SK-N-SH (cell line): ENCODE data around the gene CHRNB2. TPM values are rescaled to one million over a fixed set of nuclear protein-coding genes. Genes with fewer than 3 reads are reported as not detected.
A peak's percentile ranks its signal among the peaks of the same experiment; 100 is the strongest.

Source experiments
- CTCF ChIA-PET: fragments of 300-600, 350-600 bp; formaldehyde crosslinking; extraction: SDS; loops from one replicate; lab custom pipeline; 2021; lab: Yijun Ruan, JAX
- POLR2A ChIA-PET: fragments of 350-600 bp; sonication (Branson Sonifier 250); formaldehyde crosslinking; extraction: SDS; loops from one replicate; lab custom pipeline; 2020; ENCODE audit warnings: antibody characterized with exemption, inconsistent platforms; lab: Yijun Ruan, JAX
- DNase-seq: peaks from one replicate; pipeline ENCODE4 v3.0.0; 2012
- H2AFZ ChIP-seq: fragments of 200-600 bp; sonication (generic); 2 replicates; pipeline ENCODE4 v1.8.1; 2016; ENCODE audit warnings: antibody characterized with exemption, mild to moderate bottlenecking, low read depth
- H3F3A ChIP-seq: fragments of 200-600 bp; sonication (generic); replicated peaks from 2 replicates; pipeline ENCODE3; 2016; ENCODE audit warnings: antibody characterized with exemption, mild to moderate bottlenecking; ENCODE audit not compliant: insufficient read depth
- H3K27ac ChIP-seq, 2 experiments: fragments of 200-500 bp in 1 of 2; fragments of 200-600 bp in 1 of 2; sonication (Bioruptor generic) in 1 of 2; sonication (generic), shearing (Covaris generic) in 1 of 2; 2 replicates each; pipeline versions ENCODE4 v1.5.1 to v1.6.1; 2014 to 2016; ENCODE audit warnings: low read depth in 2 of 2, inconsistent platforms in 1 of 2, low read length in 1 of 2, mild to moderate bottlenecking in 1 of 2, mixed read lengths in 1 of 2
- H3K27me3 ChIP-seq: fragments of 200-600 bp; sonication (generic), shearing (Covaris generic); 2 replicates; pipeline ENCODE4 v1.6.1; 2016; ENCODE audit warnings: mixed run types; ENCODE audit not compliant: insufficient read depth
- H3K36me3 ChIP-seq, 2 experiments: fragments of 200-500 bp in 1 of 2; fragments of 200-600 bp in 1 of 2; sonication (Bioruptor generic) in 1 of 2; sonication (generic) in 1 of 2; replicated peaks in 1 of 2; 2 replicates each; pipeline versions ENCODE3 to v1.5.1; 2014 to 2016; ENCODE audit warnings: low read length in 1 of 2, mild to moderate bottlenecking in 1 of 2; ENCODE audit not compliant: insufficient read depth in 2 of 2, control insufficient read depth in 1 of 2
- H3K4me1 ChIP-seq, 2 experiments: fragments of 200-500 bp in 1 of 2; fragments of 200-600 bp in 1 of 2; sonication (Bioruptor generic) in 1 of 2; sonication (generic), shearing (Covaris generic) in 1 of 2; 2 replicates each; pipeline versions ENCODE4 v1.5.1 to v1.6.1; 2014 to 2016; ENCODE audit warnings: low read depth in 1 of 2, low read length in 1 of 2, mixed run types in 1 of 2; ENCODE audit not compliant: insufficient read depth in 2 of 2, control insufficient read depth in 1 of 2
- H3K4me2 ChIP-seq: fragments of 200-600 bp; sonication (generic), shearing (Covaris generic); 2 replicates; pipeline ENCODE4 v1.6.1; 2017; ENCODE audit warnings: mixed run types
- H3K4me3 ChIP-seq, 2 experiments: fragments of 200-500 bp in 1 of 2; fragments of 200-600 bp in 1 of 2; sonication (Bioruptor generic) in 1 of 2; sonication (generic), shearing (Covaris generic) in 1 of 2; 2 replicates each; pipeline versions ENCODE4 v1.5.1 to v1.8.1; 2014 to 2016; ENCODE audit warnings: low read depth in 2 of 2, inconsistent platforms in 1 of 2, low read length in 1 of 2, mild to moderate bottlenecking in 1 of 2, mixed read lengths in 1 of 2, moderate library complexity in 1 of 2
- H3K79me2 ChIP-seq: fragments of 200-600 bp; sonication (generic); 2 replicates; pipeline ENCODE4 v1.8.1; 2017; ENCODE audit warnings: mild to moderate bottlenecking; ENCODE audit not compliant: insufficient read depth
- H3K9ac ChIP-seq: fragments of 200-600 bp; sonication (generic); 2 replicates; pipeline ENCODE4 v1.6.1; 2017; ENCODE audit warnings: mixed run types
- H3K9me2 ChIP-seq: fragments of 200-600 bp; sonication (generic); 2 replicates; pipeline ENCODE4 v1.6.1; 2017; ENCODE audit warnings: mixed run types
- H3K9me3 ChIP-seq: fragments of 200-600 bp; sonication (generic); 2 replicates; pipeline ENCODE4 v1.6.1; 2017; ENCODE audit warnings: mixed run types, mild to moderate bottlenecking, moderate library complexity
- H4K20me1 ChIP-seq: fragments of 200-600 bp; sonication (generic); 2 replicates; pipeline ENCODE4 v1.6.1; 2017; ENCODE audit warnings: mild to moderate bottlenecking, mixed run types; ENCODE audit not compliant: insufficient read depth
- CHD2 ChIP-seq: fragments of 150-350 bp; IDR thresholded peaks from 2 replicates; pipeline ENCODE4 v1.6.1; 2018; ENCODE audit warnings: low read length; ENCODE audit not compliant: partially characterized antibody
- ELF1 ChIP-seq: IDR thresholded peaks from 2 replicates; pipeline ENCODE4 v1.4.0; 2012
- EP300 ChIP-seq, 2 experiments: IDR thresholded peaks; 2 replicates each; pipeline versions ENCODE4 v1.4.0 to v1.6.1; 2012; ENCODE audit warnings: borderline replicate concordance in 1 of 2, low read depth in 1 of 2, low read length in 1 of 2
- FOXM1 ChIP-seq: IDR thresholded peaks from 2 replicates; pipeline ENCODE4 v1.4.0; 2012; ENCODE audit warnings: low read depth, mild to moderate bottlenecking
- GATA2 ChIP-seq: sonication (generic); formaldehyde crosslinking; IDR thresholded peaks from 2 replicates; pipeline ENCODE4 v1.5.0; 2020; ENCODE audit warnings: mild to moderate bottlenecking, missing genetic modification reagents
- MAX ChIP-seq: IDR thresholded peaks from 2 replicates; pipeline ENCODE4 v1.4.0; 2012; ENCODE audit warnings: low read depth
- MEF2A ChIP-seq: IDR thresholded peaks from 2 replicates; pipeline ENCODE4 v1.4.0; 2012; ENCODE audit warnings: low read depth, borderline replicate concordance
- MXI1 ChIP-seq: IDR thresholded peaks from 2 replicates; pipeline ENCODE4 v1.6.1; 2012; ENCODE audit warnings: mild to moderate bottlenecking, low read depth, low read length, improper control_type of control experiment
- NFIC ChIP-seq: IDR thresholded peaks from 2 replicates; pipeline ENCODE4 v1.4.0; 2012; ENCODE audit warnings: borderline replicate concordance
- RAD21 ChIP-seq: IDR thresholded peaks from 2 replicates; pipeline ENCODE4 v1.6.1; 2012; ENCODE audit warnings: mild to moderate bottlenecking, low read length
- RFX5 ChIP-seq: IDR thresholded peaks from 2 replicates; pipeline ENCODE4 v1.6.1; 2012; ENCODE audit warnings: mild to moderate bottlenecking, improper control_type of control experiment, low read length
- SIN3A ChIP-seq: IDR thresholded peaks from 2 replicates; pipeline ENCODE4 v1.6.1; 2012; ENCODE audit warnings: low read depth, mild to moderate bottlenecking, low read length, moderate library complexity, borderline replicate concordance
- YY1 ChIP-seq: IDR thresholded peaks from 2 replicates; pipeline ENCODE4 v1.4.0; 2012; ENCODE audit warnings: low read depth, mild to moderate bottlenecking
- WGBS: methylation state at CpG from one replicate; pipeline ENCODE4 v1.1.6; 2017; ENCODE audit warnings: low lambda C conversion rate; 5-methylcytosine and 5-hydroxymethylcytosine counted together
- polyA plus RNA-seq, 3 experiments: library from polyadenylated mRNA; depleted of rRNA; stranded (reverse); fragments of >200 nt; gene quantifications; 2 replicates each; pipeline ENCODE4 v1.2.3, GENCODE V29; 2012

The CHRNB2 gene
- polyA plus RNA-seq, 1 of the 3 experiments (the other 2 are of a cell fraction): 0.64 TPM

- Histone ChIP-seq H3K4me2 (no peak overlapping the region), H3K4me1 (peaks cover 0 to 32% of the 10 kb centered on the region in 2 experiments; a peak in 2 of 4 replicates), H3F3A (no peaks in the 10 kb centered on the region), H3K79me2 (no peaks in the 10 kb centered on the region), H3K36me3 (peaks cover 0 to 9% of the 10 kb centered on the region in 2 experiments), H3K4me3 (no peak overlapping the region), H4K20me1 (no peaks in the 10 kb centered on the region), H3K27me3 (no peaks in the 10 kb centered on the region; the same call in 1 of the 2 replicates), H2AFZ (no peak overlapping the region), H3K9me2 (no peaks in the 10 kb centered on the region), H3K27ac (no peak overlapping the region), H3K9ac (no peak overlapping the region), H3K9me3 (no peaks in the 10 kb centered on the region)
- no peak for DNase-seq
- CTCF ChIA-PET: interaction anchor here (0.8 to 5.9 kb wide), 5 partner anchors 12 to 426 kb away, joined by 3 to 41 read pairs (median 3); no protein-coding TSS in a partner anchor
- POLR2A ChIA-PET: no interaction called here
- TF ChIP-seq RFX5 (peak; percentile 89), YY1 (no peak), NFIC (no peak)
- WGBS: 93% methylated on average over 6 of the region's 10 CpGs
These were observed 5.0 kb downstream of the CHRNB2 start for GRCh38 chr1:154572468-154573167.

- Histone ChIP-seq H3K9me2 (no peaks in the 10 kb centered on the region), H3K4me2 (no peak overlapping the region), H3K9me3 (no peaks in the 10 kb centered on the region), H3K79me2 (no peaks in the 10 kb centered on the region), H3K36me3 (peaks cover 0 to 14% of the 10 kb centered on the region in 2 experiments), H2AFZ (no peak overlapping the region), H3K27me3 (no peaks in the 10 kb centered on the region), H4K20me1 (no peaks in the 10 kb centered on the region), H3K9ac (no peak overlapping the region), H3F3A (no peaks in the 10 kb centered on the region), H3K4me1 (peaks cover 0 to 37% of the 10 kb centered on the region in 2 experiments; a peak in 2 of 4 replicates), H3K27ac (no peak overlapping the region), H3K4me3 (no peak overlapping the region)
- CTCF ChIA-PET: interaction anchor here (0.8 to 5.9 kb wide), 4 partner anchors 12 to 426 kb away, joined by 3 to 41 read pairs (median 4); no protein-coding TSS in a partner anchor
- WGBS: 82% methylated on average over 2 of the region's 3 CpGs
- POLR2A ChIA-PET: no interaction called here
- DNase-seq: no peak
- TF ChIP-seq MEF2A (no peak), FOXM1 (no peak), SIN3A (no peak), ELF1 (no peak), RAD21 (no peak), RFX5 (no peak)
These were observed 5.6 kb downstream of the CHRNB2 start for GRCh38 chr1:154573168-154573510.

GRCh38 chr1:154574716-154575115, 7.1 kb downstream of the CHRNB2 start:
- CTCF ChIA-PET: interaction anchor here (0.9 to 5.9 kb wide), 7 partner anchors 14 to 442 kb away, joined by 3 to 41 read pairs (median 5); no protein-coding TSS in a partner anchor
- Histone ChIP-seq H3K4me2 (no peak overlapping the region), H3K4me1 (peaks cover 0 to 34% of the 10 kb centered on the region in 2 experiments; a peak in 2 of 4 replicates), H3K79me2 (no peaks in the 10 kb centered on the region), H3K27me3 (no peaks in the 10 kb centered on the region), H3K4me3 (no peak overlapping the region), H4K20me1 (no peaks in the 10 kb centered on the region), H3K9me3 (no peaks in the 10 kb centered on the region), H3K36me3 (peaks cover 6 to 30% of the 10 kb centered on the region in 2 experiments), H3F3A (no peaks in the 10 kb centered on the region), H3K9me2 (no peaks in the 10 kb centered on the region), H2AFZ (no peak overlapping the region), H3K9ac (no peak overlapping the region), H3K27ac (peak overlapping the region in 1 of 2 experiments; percentile 62; a peak in 2 of 4 replicates)
- POLR2A ChIA-PET: no interaction called here
- peak; percentile 81 for DNase-seq
- TF ChIP-seq MEF2A (no peak), EP300 (IDR thresholded peaks at IDR 0.05; ENCODE audit: borderline replicate concordance in 1 of 2, low read depth in 1 of 2, low read length in 1 of 2) (peak in 1 of 2 experiments; percentile 39; a peak in 2 of 4 replicates), CHD2 (peak; percentile 62), GATA2 (CRISPR knock-in tag) (0 out of 2 replicates have a peak, but pooled peaks have one; percentile 8), MXI1 (peak; percentile 99), NFIC (peak; percentile 21; the same call in 1 of the 2 replicates), MAX (0 out of 2 replicates have a peak, but pooled peaks have one; percentile 51), RAD21 (no peak)
- WGBS: 15% methylated on average over 7 of the region's 7 CpGs
